GM21360 (cell line): ENCODE results near the gene DOC2A.

Experiments used
- ATAC-seq: cut with Tn5 transposase; IDR thresholded peaks from one replicate; pipeline ENCODE4 v1.9.1; 2021; ENCODE audit warnings: mild to moderate bottlenecking, moderate library complexity; ENCODE audit not compliant: unreplicated experiment

Gene DOC2A

GRCh38 chr16:29990034-29990433 is 20.8 kb downstream of the DOC2A start:
- ATAC-seq: no peak

- no peak for ATAC-seq
Measured at GRCh38 chr16:29989111-29989858, 21.5 kb downstream of the DOC2A start.

- ATAC-seq: no peak
Measured at GRCh38 chr16:29988346-29989075, 22.3 kb downstream of the DOC2A start.

- no peak for ATAC-seq
Measured at GRCh38 chr16:29987371-29988085, 23.3 kb downstream of the DOC2A start.

- no peak for ATAC-seq
Measured at GRCh38 chr16:29986931-29987330, 23.9 kb downstream of the DOC2A start.

- no peak for ATAC-seq
Measured at GRCh38 chr16:29986231-29986630, 24.6 kb downstream of the DOC2A start.

GRCh38 chr16:29985271-29985811 is 25.5 kb downstream of the DOC2A start:
- no peak for ATAC-seq

- no peak for ATAC-seq
Measured at GRCh38 chr16:29984764-29985147, 26.1 kb downstream of the DOC2A start.

- no peak for ATAC-seq
Measured at GRCh38 chr16:29984137-29984763, 26.6 kb downstream of the DOC2A start.

GRCh38 chr16:29983420-29984136 is 27.2 kb downstream of the DOC2A start:
- no peak for ATAC-seq

- no peak for ATAC-seq
Measured at GRCh38 chr16:29982560-29983419, 28.0 kb downstream of the DOC2A start.

- ATAC-seq: no peak
Measured at GRCh38 chr16:29978564-29979270, 32.1 kb downstream of the DOC2A start.

- ATAC-seq: no peak
Measured at GRCh38 chr16:29978081-29978480, 32.7 kb downstream of the DOC2A start.

GRCh38 chr16:29977063-29977825 is 33.6 kb downstream of the DOC2A start:
- ATAC-seq: no peak

GRCh38 chr16:29975811-29976511 is 34.9 kb downstream of the DOC2A start:
- no peak for ATAC-seq

GRCh38 chr16:29975134-29975538 is 35.7 kb downstream of the DOC2A start:
- ATAC-seq: no peak
